ENCODE results near the gene KCNJ16.

DNA sequence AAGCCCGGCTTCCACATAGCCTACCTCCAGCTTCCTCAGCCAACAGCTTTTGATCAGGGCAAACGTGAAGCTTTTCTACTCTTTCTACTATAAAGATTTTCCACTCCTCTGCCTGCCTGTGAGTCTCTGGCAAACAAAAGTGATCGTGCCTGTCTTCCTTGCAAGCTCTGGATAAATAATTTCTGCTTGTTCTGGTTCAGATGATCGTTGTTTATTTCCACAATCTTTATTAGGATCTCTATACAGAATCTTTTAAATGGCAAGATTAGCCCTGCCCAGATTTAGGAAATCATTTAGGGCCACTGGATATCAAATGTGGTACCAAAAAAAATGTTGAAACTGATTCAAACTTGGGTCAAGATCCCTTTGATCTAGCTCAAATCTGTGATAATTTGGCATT is 20.4 kb downstream of the KCNJ16 start:
- TF ChIP-seq, protein P1, sequence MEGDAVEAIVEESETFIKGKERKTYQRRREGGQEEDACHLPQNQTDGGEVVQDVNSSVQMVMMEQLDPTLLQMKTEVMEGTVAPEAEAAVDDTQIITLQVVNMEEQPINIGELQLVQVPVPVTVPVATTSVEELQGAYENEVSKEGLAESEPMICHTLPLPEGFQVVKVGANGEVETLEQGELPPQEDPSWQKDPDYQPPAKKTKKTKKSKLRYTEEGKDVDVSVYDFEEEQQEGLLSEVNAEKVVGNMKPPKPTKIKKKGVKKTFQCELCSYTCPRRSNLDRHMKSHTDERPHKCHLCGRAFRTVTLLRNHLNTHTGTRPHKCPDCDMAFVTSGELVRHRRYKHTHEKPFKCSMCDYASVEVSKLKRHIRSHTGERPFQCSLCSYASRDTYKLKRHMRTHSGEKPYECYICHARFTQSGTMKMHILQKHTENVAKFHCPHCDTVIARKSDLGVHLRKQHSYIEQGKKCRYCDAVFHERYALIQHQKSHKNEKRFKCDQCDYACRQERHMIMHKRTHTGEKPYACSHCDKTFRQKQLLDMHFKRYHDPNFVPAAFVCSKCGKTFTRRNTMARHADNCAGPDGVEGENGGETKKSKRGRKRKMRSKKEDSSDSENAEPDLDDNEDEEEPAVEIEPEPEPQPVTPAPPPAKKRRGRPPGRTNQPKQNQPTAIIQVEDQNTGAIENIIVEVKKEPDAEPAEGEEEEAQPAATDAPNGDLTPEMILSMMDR (IDR thresholded peaks at IDR 0.05; ENCODE audit: low read depth, low read length): no peak
- TF ChIP-seq EZH2phosphoT487 (IDR thresholded peaks at IDR 0.05; ENCODE audit: low read depth): no peak

Data from OCI-LY3 (cell line).